ENCODE results near the gene FASN. TPM values are rescaled to one million over a fixed set of nuclear protein-coding genes. Genes with fewer than 3 reads are reported as not detected.

The FASN gene
- total and polyA plus RNA-seq, 2 of the 13 experiments (the other 11 are each of a cell fraction or from before 2014, with no cell fraction given), result 51.7 to 101 TPM

DNA sequence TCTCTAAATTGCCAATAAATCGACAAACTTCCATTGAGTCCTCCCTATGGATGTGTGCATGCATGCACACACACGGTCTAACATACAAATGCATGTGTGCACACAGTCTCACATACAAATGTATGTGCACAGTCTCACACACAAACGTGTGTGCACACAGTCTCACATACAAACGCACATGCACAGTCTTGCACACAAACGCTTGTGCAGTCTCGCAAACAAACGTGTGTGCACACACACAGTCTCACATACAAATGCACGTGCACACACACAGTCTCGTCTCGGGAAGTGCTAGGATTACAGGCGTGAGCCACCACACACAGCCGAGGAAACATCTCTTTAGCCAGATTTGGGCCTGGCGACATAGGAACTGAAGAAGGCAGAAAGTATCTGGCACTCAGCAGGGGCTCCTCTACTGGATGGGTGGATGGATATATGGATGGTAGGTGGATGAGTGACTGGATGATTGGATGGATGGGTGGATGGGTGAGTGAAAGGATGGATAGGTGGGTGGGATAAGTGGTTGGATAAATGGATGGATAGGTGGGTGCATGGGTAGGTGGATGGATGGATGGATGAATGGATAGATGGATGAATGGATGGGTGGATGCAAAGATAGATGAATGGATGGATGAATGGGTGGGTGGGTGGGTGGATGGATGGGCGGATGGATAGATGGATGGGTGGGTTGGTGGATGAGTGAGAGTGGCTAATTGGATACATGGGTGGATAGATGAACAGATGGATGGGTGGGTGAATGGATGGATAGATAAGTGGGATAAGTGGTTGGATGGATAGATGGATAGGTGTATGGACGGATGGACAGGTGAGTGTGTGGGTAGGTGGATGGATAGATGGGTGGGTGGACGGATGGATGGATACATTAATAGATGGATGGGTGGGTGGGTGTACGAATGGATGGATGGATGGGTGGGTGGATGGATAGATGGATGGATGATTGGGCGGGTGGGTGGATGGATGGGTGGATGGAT is 48.9 kb upstream of the FASN start:
- H3K9ac ChIP-seq (ENCODE audit: insufficient read depth, low read depth, low read length), result no peak overlapping the region
- no TSS peak for BruUV-seq (replicated peaks)
- DNase-seq (ENCODE audit: low spot score) (no peak), ATAC-seq (no peak), FAIRE-seq (no peak)
- no peaks in the 10 kb centered on the region for H3K4me1 ChIP-seq (ENCODE audit: insufficient read depth, low read length)
- WGBS (ENCODE audit: low lambda C conversion rate), result 83% methylated on average over 18 of the region's 18 CpGs
- in situ Hi-C loops (cut with HindIII; ENCODE audit: extremely low pct_ligation_motif_present, low pct_unique_long_range_greater_than_20kb), result no loop called here
- H3K9me3 ChIP-seq (ENCODE audit: low read length), result no peaks in the 10 kb centered on the region
- no peak overlapping the region for H3K27ac ChIP-seq (ENCODE audit: extremely low read length, insufficient read depth, low read length)
- TF ChIP-seq DNMT3B (CRISPR knock-in tag; conservative IDR thresholded peaks at IDR 0.05) (no peak), RBM22 (optimal IDR thresholded peaks at IDR 0.05; ENCODE audit: low read length) (no peak), MYC (CRISPR knock-in tag; IDR thresholded peaks at IDR 0.05; ENCODE audit: borderline replicate concordance) (no peak), ELF3 (CRISPR knock-in tag; IDR thresholded peaks at IDR 0.05) (no peak), PAWR (CRISPR knock-in tag; IDR thresholded peaks at IDR 0.05; ENCODE audit: borderline replicate concordance) (no peak), TGIF2 (CRISPR knock-in tag; IDR thresholded peaks at IDR 0.05) (no peak), ZNF234 (CRISPR knock-in tag; conservative IDR thresholded peaks at IDR 0.05) (no peak), JDP2 (CRISPR knock-in tag; IDR thresholded peaks at IDR 0.05; ENCODE audit: borderline replicate concordance) (no peak), BORCS8-MEF2B (CRISPR knock-in tag; IDR thresholded peaks at IDR 0.05) (no peak), ARID2 (CRISPR knock-in tag; IDR thresholded peaks at IDR 0.05; ENCODE audit: borderline replicate concordance) (no peak), ZNF224 (CRISPR knock-in tag; IDR thresholded peaks at IDR 0.05) (no peak), SIN3B (IDR thresholded peaks at IDR 0.05; ENCODE audit: low read length) (no peak), HMG20A (CRISPR knock-in tag; IDR thresholded peaks at IDR 0.05; ENCODE audit: borderline replicate concordance) (no peak), ZNF383 (CRISPR knock-in tag; IDR thresholded peaks at IDR 0.05; ENCODE audit: borderline replicate concordance) (no peak), GZF1 (CRISPR knock-in tag; IDR thresholded peaks at IDR 0.05) (no peak), KDM5B (CRISPR knock-in tag; IDR thresholded peaks at IDR 0.05; ENCODE audit: borderline replicate concordance) (no peak), GATAD1 (CRISPR knock-in tag; IDR thresholded peaks at IDR 0.05) (no peak)
- TF ChIP-seq, protein P1, sequence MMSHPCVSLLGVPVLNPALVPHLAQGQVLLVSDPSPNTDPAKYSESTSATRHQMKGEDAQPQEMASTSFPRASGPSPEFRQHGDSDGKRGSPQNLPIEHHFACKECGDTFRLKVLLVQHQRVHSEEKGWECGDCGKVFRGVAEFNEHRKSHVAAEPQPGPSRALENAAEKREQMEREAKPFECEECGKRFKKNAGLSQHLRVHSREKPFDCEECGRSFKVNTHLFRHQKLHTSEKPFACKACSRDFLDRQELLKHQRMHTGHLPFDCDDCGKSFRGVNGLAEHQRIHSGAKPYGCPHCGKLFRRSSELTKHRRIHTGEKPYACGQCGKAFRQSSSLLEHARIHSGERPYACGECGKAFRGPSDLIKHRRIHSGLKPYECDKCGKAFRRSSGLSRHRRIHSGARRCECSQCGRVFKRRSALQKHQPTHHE (CRISPR knock-in tag; IDR thresholded peaks at IDR 0.05; ENCODE audit: borderline replicate concordance), result no peak
- TF ChIP-seq, protein P2, sequence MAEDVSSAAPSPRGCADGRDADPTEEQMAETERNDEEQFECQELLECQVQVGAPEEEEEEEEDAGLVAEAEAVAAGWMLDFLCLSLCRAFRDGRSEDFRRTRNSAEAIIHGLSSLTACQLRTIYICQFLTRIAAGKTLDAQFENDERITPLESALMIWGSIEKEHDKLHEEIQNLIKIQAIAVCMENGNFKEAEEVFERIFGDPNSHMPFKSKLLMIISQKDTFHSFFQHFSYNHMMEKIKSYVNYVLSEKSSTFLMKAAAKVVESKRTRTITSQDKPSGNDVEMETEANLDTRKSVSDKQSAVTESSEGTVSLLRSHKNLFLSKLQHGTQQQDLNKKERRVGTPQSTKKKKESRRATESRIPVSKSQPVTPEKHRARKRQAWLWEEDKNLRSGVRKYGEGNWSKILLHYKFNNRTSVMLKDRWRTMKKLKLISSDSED (CRISPR knock-in tag; IDR thresholded peaks at IDR 0.05), result no peak
- TF ChIP-seq, protein P3, sequence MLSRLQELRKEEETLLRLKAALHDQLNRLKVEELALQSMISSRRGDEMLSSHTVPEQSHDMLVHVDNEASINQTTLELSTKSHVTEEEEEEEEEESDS (CRISPR knock-in tag; IDR thresholded peaks at IDR 0.05; ENCODE audit: borderline replicate concordance), result no peak
- H3K27me3 ChIP-seq (ENCODE audit: control insufficient read depth in 1 of 2, insufficient read depth in 2 of 2, low read length in 2 of 2), result no peaks in the 10 kb centered on the region
- intact Hi-C loops (cut with micrococcal nuclease; ENCODE audit: unreplicated experiment), result no loop called here
- no peaks in the 10 kb centered on the region; a peak in 1 of 5 replicates for H3K36me3 ChIP-seq (replicated peaks in 1 of 2; ENCODE audit: control insufficient read depth in 1 of 2, insufficient read depth in 2 of 2, low read length in 2 of 2)
- CTCF ChIA-PET (ENCODE audit: low intra/inter-chr PET ratio, low total read pairs), result no interaction called here
- H3K4me3 ChIP-seq (replicated peaks in 1 of 3; ENCODE audit: insufficient read depth in 1 of 3, low read depth in 2 of 3, low read length in 3 of 3), result no peak overlapping the region
- POLR2A ChIA-PET, result no interaction called here
- no peaks in the 10 kb centered on the region for H4K20me1 ChIP-seq (ENCODE audit: insufficient read depth, low read length)
- no peak overlapping the region for H3K4me2 ChIP-seq (ENCODE audit: low read depth, low read length)
- no peak overlapping the region for H2AFZ ChIP-seq (ENCODE audit: low read length)
- no peaks in the 10 kb centered on the region for H3K79me2 ChIP-seq (ENCODE audit: insufficient read depth, low read length)

Data from HepG2 (cell line).